GM12864 (cell line): ENCODE data around the gene STK10.
"Not testable (repeated sequence)": the region's sequence is repeated elsewhere in the genome, so short reads cannot be mapped to it uniquely, and the experiment has no call there.

Source experiments
- DNase-seq: peaks from one replicate; pipeline ENCODE4 v3.0.0-alpha.2; 2011; ENCODE audit warnings: low read depth
- H3K4me3 ChIP-seq: 2 replicates; pipeline ENCODE4 v1.5.1; 2011; ENCODE audit warnings: mild to moderate bottlenecking, low read depth, low read length, control low read depth
- TF ChIP-seq, protein P1 (sequence below): IDR thresholded peaks from 2 replicates; pipeline ENCODE4 v1.5.1; 2011; ENCODE audit warnings: low read depth, mild to moderate bottlenecking, moderate library complexity, low read length, control low read depth, inconsistent platforms; ENCODE audit errors: missing control alignments

Gene STK10

DNA sequence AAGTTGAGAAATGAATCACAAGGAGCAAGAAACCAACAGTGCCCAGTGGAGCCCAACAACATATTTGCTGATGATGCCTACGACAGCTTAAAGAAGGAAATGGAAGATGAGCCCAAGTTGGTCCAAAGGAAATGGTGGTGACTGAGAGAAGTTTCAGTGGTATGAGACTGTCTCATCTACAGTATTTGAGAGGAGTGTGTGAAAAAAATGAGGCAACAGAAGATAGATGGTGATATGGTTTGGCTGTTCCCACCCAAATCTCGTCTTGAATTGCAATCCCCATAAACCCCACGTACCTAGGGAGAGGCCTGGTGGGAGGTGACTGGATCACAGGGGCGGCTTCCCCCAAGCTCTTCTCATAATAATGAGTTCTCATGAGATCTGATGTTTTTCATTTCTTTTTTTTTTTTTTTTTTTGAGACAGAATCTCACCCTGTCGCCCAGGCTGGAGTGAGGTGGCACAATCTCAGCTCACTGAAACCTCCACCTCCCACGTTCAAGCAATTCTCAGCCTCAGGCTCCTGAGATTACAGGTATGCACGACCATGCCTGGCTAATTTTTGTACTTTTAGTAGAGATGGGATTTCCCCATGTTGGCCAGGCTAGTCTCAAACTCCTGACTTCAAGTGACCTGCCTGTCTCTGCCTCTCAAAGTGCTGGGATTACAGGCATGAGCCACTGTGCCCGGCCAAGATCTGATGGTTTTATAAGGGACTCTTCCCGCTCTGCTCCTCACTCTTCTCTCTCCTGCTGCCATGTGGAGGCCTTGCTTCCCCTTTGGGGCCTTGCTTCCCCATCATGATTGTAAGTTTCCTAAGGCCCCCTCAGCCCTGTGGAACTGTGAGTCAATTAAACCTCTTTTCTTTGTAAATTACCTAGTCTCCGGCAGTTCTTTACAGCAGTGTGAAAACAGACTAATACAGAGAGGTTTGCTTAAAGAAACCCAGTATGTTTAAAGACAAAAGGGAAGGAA is 36.2 kb upstream of the STK10 start:
- H3K4me3 ChIP-seq: no peak overlapping the region; the same call in 1 of the 2 replicates
- TF ChIP-seq, protein P1, sequence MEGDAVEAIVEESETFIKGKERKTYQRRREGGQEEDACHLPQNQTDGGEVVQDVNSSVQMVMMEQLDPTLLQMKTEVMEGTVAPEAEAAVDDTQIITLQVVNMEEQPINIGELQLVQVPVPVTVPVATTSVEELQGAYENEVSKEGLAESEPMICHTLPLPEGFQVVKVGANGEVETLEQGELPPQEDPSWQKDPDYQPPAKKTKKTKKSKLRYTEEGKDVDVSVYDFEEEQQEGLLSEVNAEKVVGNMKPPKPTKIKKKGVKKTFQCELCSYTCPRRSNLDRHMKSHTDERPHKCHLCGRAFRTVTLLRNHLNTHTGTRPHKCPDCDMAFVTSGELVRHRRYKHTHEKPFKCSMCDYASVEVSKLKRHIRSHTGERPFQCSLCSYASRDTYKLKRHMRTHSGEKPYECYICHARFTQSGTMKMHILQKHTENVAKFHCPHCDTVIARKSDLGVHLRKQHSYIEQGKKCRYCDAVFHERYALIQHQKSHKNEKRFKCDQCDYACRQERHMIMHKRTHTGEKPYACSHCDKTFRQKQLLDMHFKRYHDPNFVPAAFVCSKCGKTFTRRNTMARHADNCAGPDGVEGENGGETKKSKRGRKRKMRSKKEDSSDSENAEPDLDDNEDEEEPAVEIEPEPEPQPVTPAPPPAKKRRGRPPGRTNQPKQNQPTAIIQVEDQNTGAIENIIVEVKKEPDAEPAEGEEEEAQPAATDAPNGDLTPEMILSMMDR: no peak
- DNase-seq: peak; percentile 73

DNA sequence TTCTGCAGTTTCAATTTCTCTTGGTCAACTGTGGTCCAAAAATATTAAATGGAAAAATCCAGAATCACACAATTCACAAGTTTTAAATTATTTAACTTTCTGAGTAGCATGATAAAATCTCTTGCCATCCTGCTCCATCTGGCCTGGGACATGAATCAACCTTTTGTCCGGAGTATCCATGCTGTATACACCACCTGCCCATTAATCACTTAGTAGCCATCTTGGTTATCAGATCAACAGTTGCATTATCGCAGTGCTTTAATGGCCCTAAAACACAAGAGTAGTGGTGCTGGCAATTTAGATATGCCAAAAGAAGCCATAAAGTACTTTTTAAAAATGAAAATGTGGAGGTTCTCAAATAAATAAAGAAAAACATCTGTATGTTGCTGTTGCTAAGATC is 31.3 kb upstream of the STK10 start:
- DNase-seq: no peak
- TF ChIP-seq, protein P1: no peak
- H3K4me3 ChIP-seq: no peak overlapping the region

DNA sequence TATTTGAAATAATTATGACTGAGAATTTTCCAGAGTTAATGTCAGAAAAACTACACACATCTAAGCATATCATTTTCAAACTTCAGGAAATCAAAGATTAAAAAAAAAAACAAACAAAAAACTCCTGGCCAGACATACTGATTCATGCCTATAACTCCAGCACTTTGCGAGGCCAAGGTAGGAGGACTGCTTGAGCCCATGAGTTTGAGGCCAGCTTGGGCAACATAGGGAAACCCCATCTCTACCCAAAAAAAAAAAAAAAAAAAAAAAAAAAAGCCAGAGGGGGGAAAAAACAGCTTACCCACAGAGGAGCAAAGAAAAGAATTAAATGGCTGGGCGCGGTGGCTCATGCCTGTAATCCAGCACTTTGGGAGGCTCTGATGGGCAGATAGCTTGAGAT is 28.3 kb upstream of the STK10 start:
- TF ChIP-seq, protein P1: no peak
- no peak for DNase-seq
- H3K4me3 ChIP-seq: no peak overlapping the region

DNA sequence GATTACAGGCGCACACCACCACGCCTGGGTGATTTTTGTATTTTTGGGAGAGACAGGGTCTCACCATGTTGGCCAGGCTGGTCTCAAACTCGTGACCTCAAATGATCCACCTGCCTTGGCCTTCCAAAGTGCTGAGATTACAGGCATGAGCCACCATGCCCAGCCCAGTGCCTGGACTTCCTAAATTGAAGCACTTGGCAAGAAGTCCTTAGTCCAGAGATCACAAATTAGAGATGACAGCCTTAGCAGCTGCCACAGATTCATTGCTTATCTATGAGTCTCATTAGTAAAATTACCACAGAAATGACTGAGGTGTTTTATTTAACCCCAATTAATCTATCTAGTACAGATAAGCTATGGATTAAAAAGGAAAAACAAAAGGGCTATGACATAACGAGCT is 25.1 kb upstream of the STK10 start:
- H3K4me3 ChIP-seq: no peak overlapping the region
- TF ChIP-seq, protein P1: no peak
- no peak for DNase-seq

DNA sequence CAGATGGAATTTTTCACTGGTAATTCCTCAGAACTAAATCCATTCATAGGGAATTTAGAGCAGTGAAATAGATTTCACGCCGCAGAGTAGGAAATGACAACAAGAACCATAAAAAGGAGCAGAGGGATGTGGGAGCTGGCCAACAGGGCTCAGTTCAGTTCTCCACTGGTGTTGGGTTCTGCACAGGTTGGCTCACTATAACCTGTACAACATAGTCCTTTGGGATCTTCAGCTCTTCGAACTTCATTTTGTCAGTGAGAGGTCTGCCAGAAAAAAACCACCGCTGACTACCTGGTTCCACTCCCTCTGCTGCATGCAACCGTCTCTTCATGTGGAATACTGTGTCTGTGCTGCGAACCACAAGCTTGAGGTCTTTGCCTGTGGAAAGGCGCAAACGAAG is 23.7 kb upstream of the STK10 start:
- no peak overlapping the region for H3K4me3 ChIP-seq
- DNase-seq: no peak
- TF ChIP-seq, protein P1: no peak

DNA sequence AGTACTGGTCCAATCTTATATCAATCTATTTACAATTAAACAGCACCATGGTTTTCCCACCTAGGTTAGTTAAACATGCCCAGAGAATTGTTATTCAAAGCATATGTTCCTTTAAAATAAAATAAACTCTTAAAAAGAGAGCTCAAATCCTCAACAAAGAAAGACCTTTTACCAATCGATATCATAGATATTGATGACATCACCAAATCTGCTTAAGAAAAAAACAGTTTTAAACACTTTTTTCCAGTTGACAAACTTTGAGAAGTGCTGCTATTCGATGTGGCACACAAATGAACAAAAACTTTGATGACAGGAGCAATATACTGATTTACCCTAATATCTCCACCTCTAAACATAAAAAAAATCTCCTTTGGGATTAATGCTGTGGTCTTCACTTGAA is 21.7 kb upstream of the STK10 start:
- TF ChIP-seq, protein P1: no peak
- no peak overlapping the region for H3K4me3 ChIP-seq
- DNase-seq: no peak

DNA sequence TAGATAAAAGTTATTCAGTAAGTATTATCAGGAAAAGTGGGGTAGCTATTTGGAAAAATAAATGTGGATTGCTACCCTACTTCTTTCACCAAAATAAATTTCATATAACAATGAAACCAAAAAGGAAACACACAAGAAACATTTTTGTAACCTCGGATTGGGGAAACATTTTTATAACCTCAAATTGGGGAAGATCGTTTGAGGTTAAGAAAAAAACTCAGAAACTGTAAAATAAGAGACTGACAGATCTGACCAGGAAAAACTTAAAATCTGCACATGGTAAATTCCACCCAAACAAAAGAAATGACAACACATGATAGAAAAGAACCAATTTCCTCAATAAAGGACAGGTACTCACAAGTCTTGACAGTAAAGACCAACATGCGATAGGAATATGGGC is 19.5 kb upstream of the STK10 start:
- no peak for DNase-seq
- TF ChIP-seq, protein P1: no peak
- H3K4me3 ChIP-seq: no peak overlapping the region

DNA sequence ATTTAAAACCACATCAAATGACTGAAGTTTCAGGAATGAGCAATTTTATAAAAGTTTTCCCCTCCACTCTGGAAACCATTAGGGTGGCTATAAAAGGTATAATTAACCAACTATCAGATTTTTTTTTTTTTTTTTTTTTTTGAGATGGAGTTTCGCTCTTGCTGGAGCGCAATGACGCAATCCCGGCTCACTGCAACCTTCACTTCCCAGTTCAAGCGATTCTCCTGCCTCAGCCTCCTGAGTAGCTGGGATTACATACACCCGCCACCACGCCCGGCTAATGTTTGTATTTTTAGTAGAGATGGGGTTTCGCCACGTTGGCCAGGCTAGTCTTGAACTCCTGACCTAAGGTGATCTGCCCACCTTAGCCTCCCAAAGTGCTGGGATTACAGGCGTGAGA is 18.0 kb upstream of the STK10 start:
- not testable (repeated sequence) for H3K4me3 ChIP-seq, DNase-seq
